Esophagus muscularis mucosa (tissue), 4 donors: ENCODE results near the gene CCNE1. TPM values are rescaled to one million over a fixed set of nuclear protein-coding genes. Genes with fewer than 3 reads are reported as not detected.

Source experiments
- DNase-seq: peaks from one replicate; pipeline ENCODE4 v3.0.0-alpha.2; 2017; ENCODE audit errors: extremely low spot score
- H3K27ac ChIP-seq, 4 donors: fragments of 200-600 bp; sonication (generic); replicated peaks in 1 of 4; 1 replicate in 3 of 4; 2 replicates in 1 of 4; pipeline ENCODE4 v1.5.1; 2016 to 2019; ENCODE audit warnings: mild to moderate bottlenecking in 1 of 4
- H3K27me3 ChIP-seq, 4 donors: fragments of 200-600 bp; sonication (generic); one replicate each; pipeline versions ENCODE4 v1.5.1 to v1.6.0; 2016 to 2019
- H3K36me3 ChIP-seq, 4 donors: fragments of 200-600 bp; sonication (generic); one replicate each; pipeline ENCODE4 v1.5.1; 2016 to 2019
- H3K4me1 ChIP-seq, 4 donors: fragments of 200-600 bp; sonication (generic); one replicate each; pipeline ENCODE4 v1.5.1; 2016 to 2019
- H3K4me3 ChIP-seq, 4 donors: fragments of 200-600 bp; sonication (generic); 1 replicate in 2 of 4; 2 replicates in 2 of 4; pipeline ENCODE4 v1.5.1; 2016 to 2019; ENCODE audit warnings: mild to moderate bottlenecking in 4 of 4, moderate library complexity in 1 of 4
- H3K9me3 ChIP-seq, 4 donors: fragments of 200-600 bp; sonication (generic); 1 replicate in 3 of 4; 2 replicates in 1 of 4; pipeline ENCODE4 v1.5.1; 2016 to 2019
- EP300 ChIP-seq: sonication (generic); formaldehyde crosslinking; IDR thresholded peaks from one replicate; pipeline ENCODE4 v1.6.1; 2017; ENCODE audit warnings: antibody characterized with exemption
- POLR2A ChIP-seq: fragments of 450-650 bp; IDR thresholded peaks from one replicate; pipeline ENCODE4 v1.6.1; 2017; ENCODE audit warnings: antibody characterized with exemption, moderate library complexity, mild to moderate bottlenecking, low read depth
- POLR2AphosphoS5 ChIP-seq, 2 donors: sonication (generic); formaldehyde crosslinking; IDR thresholded peaks; one replicate each; pipeline ENCODE4 v1.6.1; 2017; ENCODE audit warnings: antibody characterized with exemption in 2 of 2
- WGBS: methylation state at CpG from one replicate; pipeline ENCODE4 v1.1.5; 2018; 5-methylcytosine and 5-hydroxymethylcytosine counted together
- intact Hi-C: fragments of 100-400 bp; cut with DNase I; formaldehyde crosslinking; loops from one replicate; pipeline ENCODE4 v1.15.1; 2023
- total RNA-seq, 4 donors: library from RNA; depleted of rRNA; stranded (reverse); fragments of >200 nt; gene quantifications; one replicate each; pipeline versions ENCODE4 v1.1.0 to v1.2.1, GENCODE V29; 2016
- TF ChIP-seq, protein P1 (sequence below), 3 experiments: fragments of 200-600 bp in 2 of 3; fragments of 450-650 bp in 1 of 3; sonication (generic) in 2 of 3; IDR thresholded peaks; one replicate each; pipeline ENCODE4 v1.5.1; 2017 to 2019; ENCODE audit warnings: antibody characterized with exemption in 3 of 3, mild to moderate bottlenecking in 2 of 3, moderate library complexity in 1 of 3

CCNE1 gene
- total RNA-seq, 4 donors from 2014 or later, result 0.42 to 4.0 (median 2.4) TPM

DNA sequence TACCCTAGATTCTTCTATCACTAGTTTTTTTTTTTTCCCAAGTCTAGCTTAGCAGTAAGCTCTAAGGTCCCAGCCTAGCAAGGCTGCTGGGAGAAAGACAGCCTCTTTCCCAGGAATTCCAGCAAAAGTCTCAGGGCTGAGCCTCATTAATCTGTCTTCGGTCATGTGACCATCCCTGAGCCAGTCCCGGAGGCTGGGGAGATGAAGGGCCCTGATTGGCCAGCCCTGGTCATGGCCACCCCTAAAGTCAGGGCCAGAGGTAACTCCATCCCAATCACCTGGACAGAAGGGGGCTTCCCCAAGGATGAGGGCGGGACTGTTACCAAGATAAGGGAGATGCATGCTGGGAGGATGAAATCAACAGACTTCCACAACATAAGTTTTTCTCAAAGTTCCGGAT is 43.3 kb downstream of the CCNE1 start:
- TF ChIP-seq POLR2AphosphoS5 (IDR thresholded peaks at IDR 0.05), result no peak
- no peak for TF ChIP-seq EP300
- TF ChIP-seq, protein P1, sequence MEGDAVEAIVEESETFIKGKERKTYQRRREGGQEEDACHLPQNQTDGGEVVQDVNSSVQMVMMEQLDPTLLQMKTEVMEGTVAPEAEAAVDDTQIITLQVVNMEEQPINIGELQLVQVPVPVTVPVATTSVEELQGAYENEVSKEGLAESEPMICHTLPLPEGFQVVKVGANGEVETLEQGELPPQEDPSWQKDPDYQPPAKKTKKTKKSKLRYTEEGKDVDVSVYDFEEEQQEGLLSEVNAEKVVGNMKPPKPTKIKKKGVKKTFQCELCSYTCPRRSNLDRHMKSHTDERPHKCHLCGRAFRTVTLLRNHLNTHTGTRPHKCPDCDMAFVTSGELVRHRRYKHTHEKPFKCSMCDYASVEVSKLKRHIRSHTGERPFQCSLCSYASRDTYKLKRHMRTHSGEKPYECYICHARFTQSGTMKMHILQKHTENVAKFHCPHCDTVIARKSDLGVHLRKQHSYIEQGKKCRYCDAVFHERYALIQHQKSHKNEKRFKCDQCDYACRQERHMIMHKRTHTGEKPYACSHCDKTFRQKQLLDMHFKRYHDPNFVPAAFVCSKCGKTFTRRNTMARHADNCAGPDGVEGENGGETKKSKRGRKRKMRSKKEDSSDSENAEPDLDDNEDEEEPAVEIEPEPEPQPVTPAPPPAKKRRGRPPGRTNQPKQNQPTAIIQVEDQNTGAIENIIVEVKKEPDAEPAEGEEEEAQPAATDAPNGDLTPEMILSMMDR (IDR thresholded peaks at IDR 0.05), result no peak
- Histone ChIP-seq H3K4me3 (no peak overlapping the region), H3K27me3 (peaks cover 0 to 40% (median 0%) of the 10 kb centered on the region in 4 donors), H3K4me1 (no peaks in the 10 kb centered on the region), H3K36me3 (no peaks in the 10 kb centered on the region), H3K27ac (no peak overlapping the region), H3K9me3 (no peaks in the 10 kb centered on the region)
- intact Hi-C loops, result no loop called here
- WGBS, result 81% methylated on average over 3 of the region's 4 CpGs
- DNase-seq, result no peak

DNA sequence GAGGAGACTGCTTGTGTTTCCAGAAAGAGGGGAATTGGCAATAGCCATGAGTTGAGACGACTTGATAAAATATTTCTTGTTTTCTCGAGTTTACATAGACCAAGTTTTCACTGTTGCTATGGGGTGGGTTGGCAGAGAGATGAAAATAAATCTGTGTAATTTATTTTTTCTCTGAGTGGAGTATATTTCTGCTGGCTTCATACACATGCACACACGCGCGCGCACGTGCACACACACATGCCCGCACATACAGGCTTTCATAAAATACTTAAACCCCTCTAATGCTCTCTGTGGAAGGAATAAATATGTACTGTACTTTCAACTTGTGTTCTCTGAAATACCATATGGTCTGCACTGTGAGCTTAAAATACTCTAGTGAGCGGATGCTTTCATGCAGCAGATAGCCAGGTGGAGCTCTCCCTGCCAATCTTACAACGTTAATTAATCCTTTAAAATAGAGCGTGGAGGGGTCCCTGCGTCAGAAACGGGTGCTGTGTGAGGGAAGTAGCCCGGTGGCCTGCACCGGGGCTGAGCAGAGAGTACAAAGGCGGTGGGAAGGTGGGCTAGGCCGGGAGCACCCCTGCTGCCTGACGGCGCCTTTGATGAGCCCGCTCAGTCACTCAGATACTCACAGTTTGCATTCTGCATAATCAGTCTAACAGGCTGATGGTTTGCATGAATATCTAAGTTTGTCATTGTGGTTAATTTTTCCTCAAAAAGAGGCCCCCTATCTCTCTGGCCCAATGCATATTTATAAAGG is 44.1 kb downstream of the CCNE1 start:
- intact Hi-C loops, result no loop called here
- DNase-seq, result no peak
- no peaks in the 10 kb centered on the region for H3K9me3 ChIP-seq
- H3K4me1 ChIP-seq, result no peaks in the 10 kb centered on the region
- TF ChIP-seq, protein P1 (IDR thresholded peaks at IDR 0.05), result no peak
- TF ChIP-seq POLR2AphosphoS5 (IDR thresholded peaks at IDR 0.05), result no peak
- TF ChIP-seq EP300, result no peak
- no peak for TF ChIP-seq POLR2A
- peaks cover 0 to 48% (median 0%) of the 10 kb centered on the region in 4 donors for H3K27me3 ChIP-seq
- 73% methylated on average over 19 of the region's 20 CpGs for WGBS
- H3K27ac ChIP-seq, result no peak overlapping the region
- no peaks in the 10 kb centered on the region for H3K36me3 ChIP-seq
- H3K4me3 ChIP-seq, result no peak overlapping the region

DNA sequence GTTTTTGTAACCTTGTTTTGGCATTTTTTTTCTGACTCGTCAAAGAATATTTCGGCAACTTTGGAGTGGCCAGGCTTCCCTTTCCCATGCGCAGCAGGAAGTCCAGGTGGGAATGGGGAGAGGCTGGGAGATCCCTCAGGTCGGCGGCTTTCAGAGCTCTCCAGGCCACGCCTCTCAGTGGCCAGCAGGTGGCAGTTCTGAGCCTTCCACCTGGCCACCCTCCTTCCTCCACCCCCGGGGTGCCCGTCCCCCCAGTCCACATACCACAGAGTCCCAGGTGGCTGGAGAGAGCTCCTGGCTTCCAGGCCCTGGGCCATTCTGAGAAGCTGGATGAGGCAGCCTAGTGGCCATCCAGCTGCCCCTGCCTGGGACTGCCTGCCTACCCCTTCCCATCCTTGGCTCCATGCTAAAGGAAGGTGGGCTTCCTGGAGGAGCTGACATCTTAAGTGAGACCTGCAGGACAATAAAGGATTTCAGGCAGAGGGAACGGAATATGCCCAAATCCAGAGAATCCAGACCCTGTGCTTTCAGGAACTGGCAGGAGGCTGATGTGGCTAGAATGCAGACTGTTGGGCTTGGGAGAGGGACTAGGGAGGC is 46.3 kb downstream of the CCNE1 start:
- TF ChIP-seq, protein P1 (IDR thresholded peaks at IDR 0.05), result peak; percentile 23 to 49 (median 29)
- TF ChIP-seq EP300 (no peak), POLR2AphosphoS5 (IDR thresholded peaks at IDR 0.05) (no peak)
- H3K27ac ChIP-seq, result no peak overlapping the region
- no peaks in the 10 kb centered on the region for H3K4me1 ChIP-seq
- no peak for DNase-seq
- intact Hi-C loops, result no loop called here
- H3K4me3 ChIP-seq, result no peak overlapping the region
- H3K36me3 ChIP-seq, result no peaks in the 10 kb centered on the region
- peaks cover 0 to 66% (median 1%) of the 10 kb centered on the region in 4 donors for H3K27me3 ChIP-seq
- no peaks in the 10 kb centered on the region for H3K9me3 ChIP-seq
- 27% methylated on average over 9 of the region's 9 CpGs for WGBS

DNA sequence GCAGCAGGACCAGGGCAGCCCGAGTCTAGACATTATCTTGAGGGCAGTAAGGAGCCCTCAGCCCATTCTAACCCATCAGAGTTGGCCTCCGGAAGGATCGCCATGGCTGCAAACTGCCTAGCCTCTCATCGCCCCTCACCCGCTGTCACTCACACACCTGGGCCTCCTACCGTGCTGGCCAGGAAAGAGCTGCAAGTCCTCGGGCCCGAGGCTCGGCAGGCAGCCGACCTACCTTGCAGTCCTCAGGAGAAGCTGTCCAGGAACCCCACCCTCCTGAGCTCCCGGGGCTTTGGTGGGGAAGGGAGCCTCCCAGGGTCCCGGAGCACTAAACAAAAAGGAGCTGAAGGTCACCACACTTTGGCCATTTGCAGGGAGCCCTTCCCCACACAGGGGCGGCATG is 46.8 kb downstream of the CCNE1 start:
- H3K36me3 ChIP-seq, result no peaks in the 10 kb centered on the region
- TF ChIP-seq, protein P1 (IDR thresholded peaks at IDR 0.05), result no peak
- no peak for TF ChIP-seq POLR2AphosphoS5 (IDR thresholded peaks at IDR 0.05)
- no peak for TF ChIP-seq POLR2A
- TF ChIP-seq EP300, result no peak
- intact Hi-C loops, result no loop called here
- peaks cover 0 to 66% (median 2%) of the 10 kb centered on the region in 4 donors for H3K27me3 ChIP-seq
- no peak for DNase-seq
- H3K27ac ChIP-seq, result no peak overlapping the region
- no peaks in the 10 kb centered on the region for H3K4me1 ChIP-seq
- H3K9me3 ChIP-seq, result no peaks in the 10 kb centered on the region
- no peak overlapping the region for H3K4me3 ChIP-seq
- WGBS, result 65% methylated on average over 3 of the region's 13 CpGs
